A673 (cell line): ENCODE results near the gene ZNF441. TPM values are rescaled to one million over a fixed set of nuclear protein-coding genes. Genes with fewer than 3 reads are reported as not detected.

Source experiments
- BruUV-seq: library from RNA; stranded (reverse); fragments of 400-500 nt; replicated peaks from 2 replicates; lab custom pipeline; 2021; lab: Mats Ljungman, UMichigan
- CTCF ChIA-PET: fragments of 300-600 bp; sonication (Branson Sonifier 250); formaldehyde crosslinking; loops from one replicate; lab custom pipeline; 2022; ENCODE audit warnings: antibody characterized with exemption; lab: Charles Lee
- POLR2A ChIA-PET: fragments of 300-600 bp; sonication (Branson Sonifier 250); formaldehyde crosslinking; loops from one replicate; lab custom pipeline; 2022; ENCODE audit warnings: antibody characterized with exemption; ENCODE audit not compliant: low non-redundant PET; lab: Charles Lee
- DNase-seq: peaks from one replicate; pipeline ENCODE4 v3.0.0-alpha.2; 2015; ENCODE audit warnings: low spot score
- H3K27ac ChIP-seq: fragments of 200-600 bp; sonication (generic); 2 replicates; pipeline ENCODE4 v1.5.1; 2016; ENCODE audit warnings: mixed run types, low read depth, mild to moderate bottlenecking, mixed read lengths, antibody characterized with exemption, low read length; ENCODE audit not compliant: poor library complexity, severe bottlenecking
- H3K27me3 ChIP-seq: fragments of 200-600 bp; sonication (generic); replicated peaks from 2 replicates; pipeline ENCODE4 v1.6.1; 2017; ENCODE audit warnings: mixed run types, low read depth, mild to moderate bottlenecking, mixed read lengths, antibody characterized with exemption, low read length; ENCODE audit not compliant: insufficient read depth, poor library complexity
- H3K36me3 ChIP-seq: fragments of 200-600 bp; sonication (generic); 2 replicates; pipeline ENCODE4 v1.6.1; 2016; ENCODE audit warnings: mixed run types, mild to moderate bottlenecking, mixed read lengths, antibody characterized with exemption, low read length; ENCODE audit not compliant: insufficient read depth, poor library complexity, severe bottlenecking
- H3K4me1 ChIP-seq: fragments of 200-600 bp; sonication (generic); 2 replicates; pipeline ENCODE4 v1.6.1; 2017; ENCODE audit warnings: mixed run types, mild to moderate bottlenecking, mixed read lengths, antibody characterized with exemption, low read length; ENCODE audit not compliant: insufficient read depth, poor library complexity, severe bottlenecking
- H3K4me3 ChIP-seq: fragments of 200-600 bp; sonication (generic); 2 replicates; pipeline ENCODE4 v1.5.1; 2016; ENCODE audit warnings: low read depth, mixed run types, mild to moderate bottlenecking, mixed read lengths, low read length; ENCODE audit not compliant: poor library complexity, severe bottlenecking
- H3K9me3 ChIP-seq: fragments of 200-600 bp; sonication (generic); 2 replicates; pipeline ENCODE4 v1.6.1; 2016; ENCODE audit warnings: mixed run types, low read depth, mild to moderate bottlenecking, mixed read lengths, antibody characterized with exemption, low read length; ENCODE audit not compliant: poor library complexity, severe bottlenecking
- EZH2 ChIP-seq: fragments of 200-600 bp; sonication (generic); IDR thresholded peaks from 2 replicates; pipeline ENCODE4 v1.6.1; 2017; ENCODE audit warnings: borderline replicate concordance, low read depth, mild to moderate bottlenecking, mixed read lengths, antibody characterized with exemption, low read length; ENCODE audit not compliant: poor library complexity, severe bottlenecking
- intact Hi-C: fragments of 100-400 bp; cut with micrococcal nuclease; formaldehyde crosslinking; loops from one replicate; pipeline ENCODE4 v1.10.0; 2022; ENCODE audit not compliant: unreplicated experiment
- total RNA-seq: library from RNA; stranded (reverse); gene quantifications from 2 replicates; pipeline ENCODE4 v1.2.3, GENCODE V29; 2021
- TF ChIP-seq, protein P1 (sequence below): fragments of 300-800, 200-600 bp; sonication (generic); conservative IDR thresholded peaks from 2 replicates; pipeline ENCODE4 v1.5.1; 2017; ENCODE audit warnings: low read depth, mild to moderate bottlenecking, antibody characterized with exemption, low read length, moderate library complexity, mixed read lengths

ZNF441 gene
- total RNA-seq, 1 experiment from 2014 or later = 3.7 TPM

GRCh38 chr19:11780431-11781020 lies 13.7 kb downstream of the ZNF441 start:
- ChIA-PET POLR2A (no interaction called here), CTCF (no interaction called here)
- no peak overlapping the region for H3K4me3 ChIP-seq
- intact Hi-C loops = no loop called here
- peaks cover 89% of the 10 kb centered on the region for H3K9me3 ChIP-seq
- no TSS peak for BruUV-seq
- H3K27me3 ChIP-seq = no peaks in the 10 kb centered on the region
- H3K36me3 ChIP-seq = peaks cover 48% of the 10 kb centered on the region
- no peak for TF ChIP-seq EZH2
- TF ChIP-seq, protein P1, sequence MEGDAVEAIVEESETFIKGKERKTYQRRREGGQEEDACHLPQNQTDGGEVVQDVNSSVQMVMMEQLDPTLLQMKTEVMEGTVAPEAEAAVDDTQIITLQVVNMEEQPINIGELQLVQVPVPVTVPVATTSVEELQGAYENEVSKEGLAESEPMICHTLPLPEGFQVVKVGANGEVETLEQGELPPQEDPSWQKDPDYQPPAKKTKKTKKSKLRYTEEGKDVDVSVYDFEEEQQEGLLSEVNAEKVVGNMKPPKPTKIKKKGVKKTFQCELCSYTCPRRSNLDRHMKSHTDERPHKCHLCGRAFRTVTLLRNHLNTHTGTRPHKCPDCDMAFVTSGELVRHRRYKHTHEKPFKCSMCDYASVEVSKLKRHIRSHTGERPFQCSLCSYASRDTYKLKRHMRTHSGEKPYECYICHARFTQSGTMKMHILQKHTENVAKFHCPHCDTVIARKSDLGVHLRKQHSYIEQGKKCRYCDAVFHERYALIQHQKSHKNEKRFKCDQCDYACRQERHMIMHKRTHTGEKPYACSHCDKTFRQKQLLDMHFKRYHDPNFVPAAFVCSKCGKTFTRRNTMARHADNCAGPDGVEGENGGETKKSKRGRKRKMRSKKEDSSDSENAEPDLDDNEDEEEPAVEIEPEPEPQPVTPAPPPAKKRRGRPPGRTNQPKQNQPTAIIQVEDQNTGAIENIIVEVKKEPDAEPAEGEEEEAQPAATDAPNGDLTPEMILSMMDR = no peak
- no peaks in the 10 kb centered on the region for H3K4me1 ChIP-seq
- H3K27ac ChIP-seq = no peak overlapping the region
- DNase-seq = no peak

DNA sequence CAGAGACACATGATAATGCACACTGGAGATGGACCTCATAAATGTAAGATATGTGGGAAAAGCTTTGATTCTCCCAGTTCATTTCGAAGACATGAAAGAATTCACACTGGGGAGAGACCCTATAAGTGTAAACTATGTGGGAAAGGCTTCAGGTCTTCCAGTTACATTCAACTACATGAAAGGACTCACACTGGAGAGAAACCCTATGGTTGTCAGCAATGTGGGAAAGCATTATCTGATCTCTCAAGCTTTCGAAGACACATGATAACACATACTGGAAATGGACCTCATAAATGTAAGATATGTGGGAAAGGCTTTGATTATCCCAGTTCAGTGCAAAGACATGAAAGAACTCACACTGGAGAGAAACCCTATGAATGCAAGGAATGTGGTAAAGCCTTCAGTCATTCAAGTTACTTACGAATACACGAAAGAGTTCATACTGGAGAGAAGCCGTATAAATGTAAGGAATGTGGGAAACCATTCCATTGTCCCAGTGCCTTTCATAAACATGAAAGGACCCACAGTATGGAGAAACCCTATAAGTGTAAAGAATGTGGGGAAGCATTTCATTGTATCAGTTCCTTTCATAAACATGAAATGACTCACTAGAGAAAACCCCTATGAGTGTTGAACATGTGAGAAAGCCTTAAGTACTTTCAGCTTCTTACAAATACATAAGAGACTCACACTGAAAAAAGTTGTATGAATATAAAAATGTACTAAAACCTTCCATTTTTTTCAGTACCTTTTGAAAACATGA lies 14.7 kb downstream of the ZNF441 start:
- Histone ChIP-seq H3K9me3 (peaks cover 89% of the 10 kb centered on the region), H3K27ac (no peak overlapping the region), H3K27me3 (no peaks in the 10 kb centered on the region), H3K36me3 (peaks cover 48% of the 10 kb centered on the region), H3K4me1 (no peaks in the 10 kb centered on the region), H3K4me3 (no peak overlapping the region)
- DNase-seq = no peak
- intact Hi-C loops = no loop called here
- POLR2A ChIA-PET = no interaction called here
- CTCF ChIA-PET = no interaction called here
- no peak for TF ChIP-seq EZH2
- TF ChIP-seq, protein P1 = no peak
- no TSS peak for BruUV-seq

GRCh38 chr19:11783767-11784166 lies 17.0 kb downstream of the ZNF441 start:
- Histone ChIP-seq H3K4me3 (no peak overlapping the region), H3K9me3 (peaks cover 92% of the 10 kb centered on the region), H3K27ac (no peak overlapping the region), H3K36me3 (peaks cover 33% of the 10 kb centered on the region), H3K4me1 (no peaks in the 10 kb centered on the region), H3K27me3 (no peaks in the 10 kb centered on the region)
- DNase-seq = no peak
- no peak for TF ChIP-seq EZH2
- TF ChIP-seq, protein P1 = no peak
- POLR2A ChIA-PET = no interaction called here
- intact Hi-C loops = no loop called here
- BruUV-seq = no TSS peak
- CTCF ChIA-PET = no interaction called here
